GM21825 (cell line): ENCODE results near the gene EMILIN3.

Experiments
- ATAC-seq: cut with Tn5 transposase; IDR thresholded peaks from one replicate; pipeline ENCODE4 v1.9.1; 2021; ENCODE audit warnings: mild to moderate bottlenecking, moderate library complexity; ENCODE audit not compliant: unreplicated experiment

Gene EMILIN3

DNA sequence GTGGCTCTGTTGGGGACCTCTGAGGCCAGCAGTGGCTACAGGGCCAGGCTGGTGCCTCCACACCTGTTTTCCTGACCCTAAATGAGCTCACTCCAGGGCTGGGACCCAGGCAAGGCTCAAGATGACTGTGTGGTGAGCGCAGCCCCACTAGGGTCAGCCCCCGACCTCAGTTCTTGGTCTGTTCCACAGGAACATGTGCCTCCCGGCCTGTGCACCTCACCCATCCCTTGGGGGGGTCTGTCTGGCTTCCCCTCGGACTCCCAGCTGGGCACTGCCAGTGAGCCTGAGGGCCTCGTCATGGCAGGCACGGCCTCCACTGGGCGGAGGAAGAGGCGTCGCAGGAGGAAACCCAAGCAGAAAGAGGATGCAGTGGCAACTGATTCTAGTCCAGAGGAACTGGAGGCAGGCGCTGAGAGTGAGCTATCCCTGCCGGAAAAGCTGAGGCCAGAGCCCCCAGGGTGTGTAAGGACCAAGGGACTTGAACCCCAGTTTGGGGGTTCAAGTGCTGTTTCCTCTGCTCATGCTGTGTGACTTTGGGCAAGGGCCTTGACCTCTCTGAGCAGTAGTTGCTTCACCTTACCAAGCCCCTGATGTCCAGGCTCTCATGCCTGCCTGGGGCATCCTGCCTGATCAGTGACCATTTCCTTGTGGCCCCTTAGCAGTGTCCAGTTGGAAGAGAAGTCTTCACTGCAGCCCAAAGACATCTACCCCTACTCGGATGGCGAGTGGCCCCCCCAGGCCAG is 18.0 kb downstream of the EMILIN3 start:
- no peak for ATAC-seq

DNA sequence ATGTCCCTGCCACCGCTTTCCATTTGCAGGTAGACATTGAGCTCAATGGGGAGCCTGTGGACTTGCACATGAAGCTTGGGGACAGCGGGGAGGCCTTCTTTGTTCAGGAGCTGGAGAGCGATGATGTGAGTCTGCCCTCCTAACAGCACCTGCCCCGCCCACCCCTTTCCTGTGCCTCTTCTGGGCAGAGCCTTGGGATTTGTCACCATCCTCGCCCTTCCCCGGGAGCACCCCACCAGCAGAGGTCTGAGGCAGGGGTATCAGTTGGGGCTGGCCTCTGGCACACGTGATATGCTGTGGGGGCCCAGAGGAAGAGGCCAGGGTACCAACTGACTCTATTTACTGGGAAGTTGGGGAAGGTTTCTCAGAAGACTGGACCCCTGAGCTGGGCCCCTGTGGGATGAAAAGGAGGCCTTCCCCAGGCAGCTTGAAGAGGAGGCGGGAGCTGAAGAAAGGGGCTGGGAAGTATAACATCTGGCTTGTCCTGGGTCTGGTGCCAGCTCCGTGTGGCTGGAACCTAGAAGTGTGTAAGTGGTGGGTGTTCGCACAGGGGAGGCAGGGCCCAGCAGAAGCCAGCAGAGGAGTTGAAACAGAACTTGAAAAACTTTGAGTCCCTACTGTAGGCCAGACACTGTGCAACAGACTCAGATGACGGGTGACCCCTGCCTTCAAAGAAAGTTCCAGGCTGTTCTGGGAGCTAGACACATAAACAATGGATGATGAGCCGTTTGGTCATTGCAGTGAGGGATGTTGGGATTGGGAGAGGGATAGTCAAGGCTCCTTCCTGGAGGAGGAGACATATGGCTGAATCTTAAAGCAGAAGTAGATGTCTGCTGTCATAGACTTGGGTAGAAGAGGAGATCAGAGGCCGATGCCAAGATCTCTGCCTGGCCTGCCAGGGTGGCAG is 18.8 kb downstream of the EMILIN3 start:
- ATAC-seq, result no peak

DNA sequence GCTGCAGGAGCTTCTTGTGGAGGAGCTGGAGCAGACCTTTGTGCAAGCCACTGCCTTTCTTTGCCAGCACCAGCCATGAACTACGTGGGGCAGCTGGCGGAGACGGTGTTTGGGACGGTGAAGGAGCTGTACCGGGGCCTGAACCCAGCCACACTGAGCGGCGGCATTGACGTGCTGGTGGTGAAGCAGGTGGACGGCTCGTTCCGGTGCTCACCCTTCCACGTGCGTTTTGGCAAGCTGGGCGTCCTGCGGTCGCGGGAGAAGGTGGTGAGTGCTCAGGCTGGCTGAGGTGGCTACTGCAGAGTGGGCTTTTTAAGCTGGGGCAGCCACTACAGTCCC is 20.9 kb downstream of the EMILIN3 start:
- no peak for ATAC-seq

DNA sequence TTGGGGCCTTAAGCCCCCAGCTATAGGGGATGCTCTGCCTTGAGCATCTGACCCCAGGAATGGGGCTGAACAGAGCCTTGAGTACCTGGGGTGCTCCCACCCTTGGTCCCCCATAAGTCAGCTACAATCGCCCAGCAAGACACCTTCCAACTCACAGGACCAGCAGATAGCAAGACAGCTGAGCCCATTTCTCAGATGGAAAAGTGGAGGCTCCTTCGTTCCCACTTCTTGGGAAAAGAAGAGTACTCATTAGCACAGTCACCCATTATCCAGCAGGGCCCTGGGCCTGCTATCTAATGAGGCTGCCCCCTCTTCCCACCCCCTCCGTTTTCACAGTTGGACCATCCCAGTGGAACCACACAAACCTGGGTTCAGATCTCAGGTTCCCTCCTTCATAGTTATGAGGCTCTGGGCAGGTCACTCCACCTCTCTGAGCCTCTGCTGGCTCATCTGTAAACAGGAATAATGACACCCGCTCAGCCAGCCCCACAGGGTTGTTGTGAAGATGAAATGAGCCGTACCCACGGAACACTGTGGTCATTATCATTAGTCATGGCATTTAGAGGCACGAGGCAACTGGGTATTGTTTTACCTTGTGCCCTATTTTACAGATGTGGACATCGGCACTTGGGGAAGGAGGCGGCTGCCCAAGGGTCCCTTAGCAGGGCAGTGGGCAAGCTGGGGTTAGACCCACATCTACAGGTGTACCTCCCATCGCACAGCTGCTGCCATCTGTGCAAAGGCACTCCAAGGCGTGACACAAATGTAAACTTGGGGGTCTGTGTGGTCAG is 21.5 kb downstream of the EMILIN3 start:
- ATAC-seq, result no peak

DNA sequence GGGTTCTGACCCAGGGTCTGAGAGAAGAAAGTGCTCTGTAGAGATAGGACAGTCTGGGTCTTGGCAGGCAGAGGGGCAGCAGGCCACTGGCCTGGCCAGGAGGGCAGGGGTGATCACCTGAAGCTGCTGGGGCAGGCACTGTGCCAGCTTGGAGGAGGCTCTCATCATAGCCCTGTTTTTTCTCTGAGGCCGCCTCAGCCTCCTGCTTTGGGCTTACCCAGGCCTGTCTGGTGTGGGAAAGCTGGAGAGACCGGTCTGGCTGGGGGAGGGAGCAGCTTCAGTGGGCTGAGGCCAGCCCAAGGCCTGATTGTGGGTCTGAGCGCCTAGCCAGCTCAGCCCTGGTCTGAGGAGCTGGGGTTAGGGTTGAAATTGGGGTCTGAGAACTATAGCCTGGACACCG is 22.1 kb downstream of the EMILIN3 start:
- ATAC-seq, result no peak

DNA sequence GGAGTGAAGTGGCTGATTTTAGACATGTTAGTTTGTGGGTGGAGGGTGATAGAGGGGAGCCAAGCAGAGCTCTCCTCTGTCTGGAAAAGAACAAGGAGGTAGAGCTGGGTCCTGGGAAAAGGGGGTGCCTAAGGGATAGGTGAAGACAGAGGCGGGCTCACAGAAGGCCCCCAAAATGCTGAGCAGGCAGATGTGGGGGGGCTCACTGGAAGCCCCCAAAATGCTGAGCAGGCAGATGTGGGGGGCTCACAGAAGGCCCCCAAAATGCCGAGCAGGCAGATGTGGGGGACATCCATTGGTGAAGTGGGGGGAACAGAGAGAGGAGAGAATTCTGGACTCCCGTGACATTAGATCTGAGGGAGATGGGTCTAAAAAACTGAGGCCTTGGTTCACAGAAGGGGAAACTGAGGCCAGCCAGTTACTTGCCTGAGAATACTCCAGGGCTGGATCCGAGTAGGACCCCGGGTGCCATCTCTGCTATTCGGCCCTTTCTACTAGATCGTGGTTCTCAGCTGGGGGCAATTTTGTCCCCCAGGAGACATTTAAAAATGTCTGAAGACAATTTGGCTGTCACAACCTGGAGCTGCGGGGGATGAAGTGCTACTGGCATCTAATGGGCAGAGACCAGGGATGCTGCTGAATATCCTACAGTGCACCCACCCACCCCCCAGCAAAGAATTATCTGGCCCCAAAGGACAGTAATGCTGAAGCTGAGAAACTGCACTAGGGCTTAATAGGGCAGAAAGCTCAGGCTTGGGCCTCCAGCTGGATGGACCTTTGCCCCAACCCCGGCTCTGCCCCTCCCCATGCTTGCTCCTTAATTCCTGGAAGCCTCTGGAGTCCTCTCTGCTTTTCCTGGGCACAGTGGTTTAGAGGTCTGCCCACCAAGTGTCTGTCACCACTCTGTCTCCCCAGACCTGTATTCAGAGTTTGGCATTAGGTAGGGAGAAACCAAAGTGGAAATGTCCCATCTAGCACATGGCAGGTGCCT is 23.8 kb downstream of the EMILIN3 start:
- no peak for ATAC-seq

DNA sequence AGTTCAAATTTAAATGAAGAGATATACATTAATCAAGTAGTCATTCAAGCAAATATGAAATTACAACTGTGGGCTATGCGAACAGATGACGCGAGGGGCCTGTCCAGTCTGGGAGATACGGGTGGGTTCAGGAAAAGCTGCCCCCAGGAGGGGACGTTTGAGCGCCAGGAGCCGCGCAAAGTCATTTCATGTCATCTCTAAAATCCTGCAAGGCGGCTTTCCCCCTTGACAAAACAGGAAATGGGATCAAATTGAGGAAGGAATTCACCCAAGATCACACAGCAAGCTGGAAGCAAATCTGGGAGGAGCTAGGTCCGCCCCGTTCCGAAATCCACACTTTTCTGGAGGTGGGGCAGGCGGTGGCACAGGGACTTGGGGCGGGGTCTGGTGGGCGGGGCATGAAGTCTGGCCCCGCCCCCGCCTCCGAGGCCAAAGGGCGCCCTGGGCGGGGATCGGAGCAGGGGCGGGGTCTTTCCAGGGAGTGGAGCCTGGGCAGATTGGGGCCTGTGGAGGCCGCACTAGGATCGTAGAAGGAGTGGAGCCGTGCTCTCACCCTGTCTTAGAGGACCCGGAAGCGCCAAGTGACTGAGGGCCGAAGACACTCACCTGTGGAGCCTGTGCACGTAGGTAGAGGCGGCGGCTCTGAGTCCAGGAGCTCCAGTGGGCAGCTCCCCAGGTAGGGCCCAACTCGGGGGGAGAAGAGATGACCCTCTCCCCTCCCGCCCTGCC is 26.1 kb downstream of the EMILIN3 start, which contains the start of gene LPIN3:
LPIN3 (plus strand) TSS at position 495 of the 729 bp plus-strand sequence. CDS start 4,983 bp downstream, outside the sequence.
- ATAC-seq, result peak; percentile 12

DNA sequence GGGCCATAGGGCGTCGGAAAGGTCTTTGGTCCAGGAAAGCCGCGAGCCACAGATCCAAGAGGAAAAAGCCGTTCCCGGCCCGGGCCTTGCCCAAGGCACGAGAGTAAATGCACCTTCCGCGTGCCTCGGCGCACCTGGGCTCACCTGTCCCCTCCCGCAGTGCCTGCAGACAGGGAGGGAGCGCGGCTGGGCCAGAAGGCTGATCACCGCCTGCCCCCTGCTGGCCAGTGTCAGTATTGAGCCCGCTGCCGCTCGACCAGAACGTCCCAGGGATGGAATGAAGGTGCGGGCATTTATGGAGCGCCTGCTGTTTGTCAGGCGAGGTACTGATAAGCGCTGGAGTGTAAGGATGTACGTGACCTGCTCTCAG is 26.7 kb downstream of the EMILIN3 start:
- ATAC-seq, result peak; percentile 77

DNA sequence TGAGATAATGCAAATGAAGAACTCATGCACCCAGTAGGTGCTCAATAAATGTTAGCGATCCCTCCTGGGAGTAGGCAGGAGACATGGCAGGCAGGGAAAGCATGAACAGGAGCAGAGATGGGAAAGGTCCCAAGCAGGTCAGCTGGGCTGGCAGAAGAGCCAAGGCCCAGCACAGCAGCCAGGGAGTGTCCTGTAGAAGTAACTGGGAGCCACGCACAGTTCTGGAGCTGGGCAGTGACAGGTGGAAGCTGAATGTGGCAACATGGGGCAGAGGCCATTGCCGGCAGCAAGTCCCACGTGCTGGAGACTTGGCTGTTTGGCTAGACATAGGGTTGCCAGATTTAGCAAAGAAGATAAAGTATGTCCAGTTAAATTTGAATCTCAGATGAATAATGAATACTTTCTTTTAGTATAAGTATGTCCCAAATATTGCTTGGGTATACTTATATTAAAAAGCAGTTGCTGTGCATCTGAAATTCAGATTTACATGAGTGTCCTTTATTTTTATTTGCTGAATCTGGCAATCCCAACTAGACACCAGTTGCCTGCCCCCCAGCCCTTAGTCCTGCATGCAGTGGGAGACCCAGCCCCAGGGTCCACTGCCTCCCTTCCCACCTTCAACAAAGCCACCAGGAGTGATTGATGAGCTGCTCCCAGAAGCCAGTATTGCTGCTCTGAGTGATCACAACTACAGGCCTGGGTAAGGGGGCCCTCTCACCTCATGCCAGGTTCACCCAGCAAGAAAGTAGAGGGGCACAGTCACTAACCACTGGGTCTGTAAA is 29.7 kb downstream of the EMILIN3 start:
- no peak for ATAC-seq

DNA sequence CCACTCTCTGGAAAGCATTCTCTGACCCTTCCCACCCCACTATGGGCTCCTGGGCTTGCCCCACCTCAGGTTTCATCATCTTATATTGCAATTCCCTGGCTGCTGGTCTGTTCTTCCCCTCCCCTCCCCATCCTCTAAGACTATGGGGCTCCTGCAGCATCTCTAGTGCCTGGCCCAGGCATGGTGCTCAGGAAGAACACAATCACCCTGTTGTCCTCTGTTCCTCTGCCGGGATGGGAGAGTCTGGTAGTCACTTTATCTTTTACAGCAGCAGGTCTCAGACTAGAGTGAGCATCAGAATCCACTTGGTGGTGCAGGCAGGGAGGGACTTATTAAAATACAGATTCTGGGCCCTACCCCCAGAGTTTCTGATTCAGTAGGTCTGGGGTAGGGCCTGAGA is 31.0 kb downstream of the EMILIN3 start:
- no peak for ATAC-seq

DNA sequence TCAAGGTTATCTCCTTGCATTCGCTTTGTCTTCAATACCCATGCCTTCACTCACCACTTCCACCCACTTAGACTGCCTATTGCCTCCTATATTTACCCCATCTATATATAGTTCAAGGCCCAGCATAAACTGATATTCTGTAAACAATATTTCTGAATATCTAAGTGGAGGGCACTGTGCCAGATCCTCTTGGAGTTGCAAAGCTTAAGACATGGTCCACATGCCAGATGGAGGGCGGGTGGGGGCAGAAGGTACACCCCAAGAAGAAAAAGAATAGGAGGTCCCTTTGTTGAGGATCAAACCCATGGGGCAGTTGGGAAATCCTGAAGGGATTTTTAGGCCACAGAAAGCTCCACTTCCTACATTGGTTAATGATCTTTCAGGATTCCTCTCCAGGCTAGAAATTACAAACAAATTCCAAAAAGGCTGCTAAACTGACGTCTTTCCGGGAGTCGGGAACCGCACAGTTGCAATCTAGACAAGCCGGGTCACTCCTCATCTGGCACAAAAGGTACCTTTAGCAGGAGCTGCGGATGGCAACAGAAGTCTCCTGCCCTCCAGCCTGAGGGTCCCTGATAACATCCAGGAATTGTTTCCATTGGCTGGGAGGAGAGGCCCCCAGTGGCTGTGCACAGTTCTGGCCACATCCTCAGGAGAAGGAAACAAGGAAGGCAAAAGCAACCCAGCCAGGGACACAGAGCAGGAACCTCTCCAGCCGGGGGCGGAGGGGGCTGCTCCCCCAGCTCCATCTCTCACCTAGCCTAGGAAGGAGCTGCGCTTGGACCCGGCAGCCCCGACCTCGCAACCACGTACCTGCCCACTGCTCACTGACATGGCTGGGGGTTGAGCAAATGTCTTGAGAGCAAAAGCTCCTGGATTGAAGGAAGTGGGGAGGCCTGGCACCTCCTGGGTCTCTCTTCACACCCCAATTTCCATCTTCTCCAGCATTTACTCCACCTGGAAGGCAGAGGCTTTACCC is 31.9 kb downstream of the EMILIN3 start:
- no peak for ATAC-seq

DNA sequence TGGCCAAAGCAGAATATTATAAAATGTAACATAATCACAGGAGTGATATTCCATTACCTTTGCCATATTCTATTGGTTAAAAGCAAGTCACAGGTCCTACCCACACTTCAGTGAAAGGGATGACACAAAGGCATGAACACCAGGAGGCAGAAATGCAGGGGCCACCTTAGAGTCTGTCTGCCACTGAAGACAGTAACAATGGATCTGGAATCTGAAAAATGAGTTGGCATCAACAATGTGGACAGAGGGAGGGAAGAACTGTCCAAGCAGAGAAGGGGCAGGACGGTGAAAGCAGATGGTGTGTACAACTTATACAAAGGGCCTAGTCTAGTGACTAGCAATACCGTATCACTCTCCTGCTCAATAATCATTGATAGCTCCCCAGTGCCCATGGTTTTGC is 32.6 kb downstream of the EMILIN3 start:
- no peak for ATAC-seq

DNA sequence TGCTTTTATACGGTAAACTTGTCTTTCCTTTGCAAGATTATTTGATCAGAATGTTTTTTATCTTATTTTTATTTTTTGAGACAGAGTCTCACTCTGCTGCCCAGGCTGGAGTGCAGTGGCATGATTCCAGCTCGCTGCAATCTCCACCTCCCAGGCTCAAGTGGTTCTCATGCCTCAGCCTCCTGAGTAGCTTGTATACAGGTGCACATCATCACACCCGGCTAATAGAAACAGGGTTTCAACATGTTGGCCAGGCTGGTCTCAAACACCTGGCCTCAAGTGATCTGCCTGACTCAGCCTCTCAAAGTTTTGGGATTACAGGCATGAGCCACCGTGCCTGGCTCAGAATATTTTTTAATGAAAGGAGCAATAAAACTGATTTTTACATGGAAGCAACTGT is 34.9 kb downstream of the EMILIN3 start:
- ATAC-seq, result no peak

DNA sequence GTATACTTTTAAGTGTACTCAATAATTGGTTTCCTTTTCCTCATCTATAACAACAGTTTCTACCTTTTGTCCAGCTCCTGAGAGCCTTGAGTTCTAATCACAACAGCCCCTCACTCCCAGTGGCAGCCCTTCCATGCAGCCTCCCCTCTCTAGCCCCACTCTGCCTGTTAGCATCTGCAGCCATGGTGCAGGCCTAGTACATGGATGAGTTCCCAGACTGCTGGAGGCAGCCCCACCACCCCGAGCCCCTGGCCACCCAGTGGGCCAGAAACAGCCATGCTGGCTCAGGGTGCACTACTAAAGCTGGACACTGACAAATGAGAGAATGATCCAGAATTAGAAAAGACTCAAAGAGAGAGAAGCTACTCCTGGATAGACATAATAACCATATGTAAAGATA is 35.7 kb downstream of the EMILIN3 start:
- ATAC-seq, result no peak

DNA sequence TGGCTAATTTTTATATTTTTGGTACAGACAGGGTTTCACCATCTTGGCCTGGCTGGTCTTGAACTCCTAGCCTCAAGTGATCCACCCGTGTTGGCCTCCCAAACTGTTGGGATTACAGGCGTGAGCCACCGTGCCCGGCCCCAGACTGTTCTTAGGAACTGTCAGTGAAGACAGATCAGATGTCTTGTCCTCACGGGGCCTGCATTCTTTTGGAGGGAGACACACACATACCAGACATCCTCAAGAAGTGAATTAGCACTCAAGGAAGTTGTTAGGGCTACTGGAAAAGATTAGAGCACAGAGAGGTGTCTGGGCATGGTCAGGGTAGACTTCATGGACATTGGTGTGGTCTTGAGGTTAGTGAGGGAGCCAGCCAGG is 36.3 kb downstream of the EMILIN3 start:
- no peak for ATAC-seq

DNA sequence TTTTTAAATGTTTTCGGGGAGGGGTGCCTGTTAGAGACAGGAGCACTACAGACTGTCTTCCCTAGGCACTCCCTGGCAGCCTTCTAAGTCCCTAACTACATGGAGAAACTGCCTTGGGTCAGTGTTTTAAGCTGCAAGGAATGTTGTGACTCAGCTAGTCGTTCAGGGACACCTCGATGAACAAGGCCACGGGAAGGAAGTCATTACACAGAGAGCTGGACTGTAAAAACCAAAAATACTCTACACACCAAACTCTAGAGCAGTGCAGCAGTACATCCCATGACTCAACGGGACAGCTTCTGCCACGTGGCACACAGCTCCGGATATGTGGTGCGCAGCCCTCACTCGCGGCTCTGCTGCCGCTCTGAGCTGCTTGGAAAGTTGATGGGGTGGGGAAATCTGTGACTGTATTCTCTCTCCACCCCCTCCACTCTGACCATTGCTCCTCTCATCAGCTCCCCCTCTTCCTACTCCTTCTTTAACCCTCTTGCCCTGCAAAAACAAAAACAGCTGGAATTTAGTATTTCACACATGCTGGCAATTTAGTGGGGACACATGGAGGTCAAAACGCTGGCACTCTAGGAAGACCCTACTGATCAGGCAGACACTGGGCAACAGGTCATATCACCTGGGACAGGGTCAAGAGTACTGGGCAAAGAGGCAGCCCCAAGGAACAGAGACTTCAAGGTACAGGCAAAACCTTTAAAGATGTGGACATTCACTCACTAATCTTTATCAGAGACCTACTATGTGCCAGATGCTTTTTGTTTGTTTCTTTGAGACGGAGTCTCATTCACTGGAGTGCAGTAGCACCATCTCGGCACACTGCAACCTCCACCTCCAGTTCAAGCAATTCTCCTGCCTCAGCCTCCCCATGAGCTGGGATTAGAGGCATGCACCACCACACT is 36.9 kb downstream of the EMILIN3 start:
- peak; percentile 90 for ATAC-seq

DNA sequence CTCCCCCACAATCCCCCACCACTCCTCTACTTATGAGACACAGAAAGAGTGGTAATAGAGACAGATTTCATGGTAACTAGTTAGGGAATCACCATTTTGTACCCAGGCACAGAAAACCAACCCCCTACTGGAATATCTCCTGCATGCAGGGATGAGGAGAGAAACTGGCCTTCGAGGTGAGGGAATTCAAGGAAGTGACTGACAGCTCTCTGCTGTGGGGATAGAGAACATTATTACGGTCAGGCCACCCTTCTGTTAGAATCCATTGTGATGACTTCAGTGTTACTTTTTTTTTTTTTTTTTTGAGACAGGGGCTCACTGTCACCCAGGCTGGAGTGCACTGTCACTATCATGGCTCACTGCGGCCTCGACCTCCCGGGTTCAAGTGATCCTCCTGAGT is 39.4 kb downstream of the EMILIN3 start:
- ATAC-seq, result no peak
